Measurements from ENCODE around the gene RBFOX2. TPM values are rescaled to one million over a fixed set of nuclear protein-coding genes. Genes with fewer than 3 reads are reported as not detected.
A peak's percentile ranks its signal among the peaks of the same experiment; 100 is the strongest.

Gene RBFOX2
- total RNA-seq, 4 donors from 2014 or later, result 50.2 to 75.6 (median 71.4) TPM

GRCh38 chr22:35904336-35904692 is 124.3 kb downstream of the RBFOX2 start:
- H3K4me1 ChIP-seq, result peaks cover 0 to 44% (median 0%) of the 10 kb centered on the region in 4 donors

GRCh38 chr22:35903571-35904335 is 124.9 kb downstream of the RBFOX2 start:
- Histone ChIP-seq H3K4me3 (no peak overlapping the region), H3K4me1 (peaks cover 0 to 44% (median 0%) of the 10 kb centered on the region in 4 donors), H3K27me3 (no peaks in the 10 kb centered on the region), H3K27ac (no peak overlapping the region), H3K9me3 (no peaks in the 10 kb centered on the region), H3K36me3 (no peaks in the 10 kb centered on the region)
- 64 to 72% methylated on average over 3 of the region's 3 CpGs for WGBS, 2 donors
- TF ChIP-seq EP300 (IDR thresholded peaks at IDR 0.05) (no peak), CTCF (IDR thresholded peaks at IDR 0.05) (no peak), POLR2A (IDR thresholded peaks at IDR 0.05) (no peak)
- DNase-seq (ENCODE audit: low spot score in 2 of 2), result no peak

More at GRCh38 chr22:35904336-35904692, 124.3 kb downstream of the RBFOX2 start:
- Histone ChIP-seq H3K4me3 (no peak overlapping the region), H3K27me3 (no peaks in the 10 kb centered on the region), H3K27ac (no peak overlapping the region), H3K9me3 (no peaks in the 10 kb centered on the region), H3K36me3 (no peaks in the 10 kb centered on the region)
- TF ChIP-seq CTCF (IDR thresholded peaks at IDR 0.05) (no peak), POLR2A (IDR thresholded peaks at IDR 0.05) (no peak), EP300 (IDR thresholded peaks at IDR 0.05) (no peak)
- DNase-seq (ENCODE audit: low spot score in 2 of 2), result no peak
- 57 to 60% methylated on average over 2 of the region's 2 CpGs for WGBS, 2 donors

GRCh38 chr22:35900483-35901168 is 128.0 kb downstream of the RBFOX2 start:
- Histone ChIP-seq H3K4me1 (peaks cover 0 to 52% (median 0%) of the 10 kb centered on the region in 4 donors), H3K27ac (peak overlapping the region in 2 of 4 donors; percentile 3 to 19), H3K4me3 (no peak overlapping the region), H3K9me3 (no peaks in the 10 kb centered on the region), H3K36me3 (no peaks in the 10 kb centered on the region), H3K27me3 (no peaks in the 10 kb centered on the region)
- 59 to 70% methylated on average over 5 of the region's 5 CpGs for WGBS, 2 donors
- DNase-seq (ENCODE audit: low spot score in 2 of 2), result no peak
- TF ChIP-seq CTCF (IDR thresholded peaks at IDR 0.05) (no peak), EP300 (IDR thresholded peaks at IDR 0.05) (no peak), POLR2A (IDR thresholded peaks at IDR 0.05) (no peak)

- Histone ChIP-seq H3K9me3 (no peaks in the 10 kb centered on the region), H3K4me1 (peaks cover 0 to 55% (median 3%) of the 10 kb centered on the region in 4 donors), H3K4me3 (no peak overlapping the region), H3K36me3 (no peaks in the 10 kb centered on the region), H3K27ac (no peak overlapping the region), H3K27me3 (no peaks in the 10 kb centered on the region)
- no peak for TF ChIP-seq EP300 (IDR thresholded peaks at IDR 0.05)
- no peak for TF ChIP-seq CTCF (IDR thresholded peaks at IDR 0.05)
- no peak for TF ChIP-seq POLR2A (IDR thresholded peaks at IDR 0.05)
- no peak for DNase-seq (ENCODE audit: low spot score in 2 of 2)
These were observed 128.9 kb downstream of the RBFOX2 start for GRCh38 chr22:35899736-35900135.

GRCh38 chr22:35896111-35896705 is 132.4 kb downstream of the RBFOX2 start:
- 79 to 80% methylated on average over 7 of the region's 7 CpGs for WGBS, 2 donors
- no peak for TF ChIP-seq CTCF (IDR thresholded peaks at IDR 0.05)
- TF ChIP-seq EP300 (IDR thresholded peaks at IDR 0.05), result no peak
- TF ChIP-seq POLR2A (IDR thresholded peaks at IDR 0.05), result no peak
- no peaks in the 10 kb centered on the region for H3K27me3 ChIP-seq
- DNase-seq (ENCODE audit: low spot score in 2 of 2), result no peak
- no peaks in the 10 kb centered on the region for H3K9me3 ChIP-seq
- peak overlapping the region in 1 of 4 donors; percentile 53 for H3K27ac ChIP-seq
- H3K4me1 ChIP-seq, result peaks cover 0 to 67% (median 22%) of the 10 kb centered on the region in 4 donors
- H3K36me3 ChIP-seq, result no peaks in the 10 kb centered on the region
- no peak overlapping the region for H3K4me3 ChIP-seq

Data from tibial nerve (tissue), 4 donors.